ENCODE measurements around the gene OR6C2. TPM values are rescaled to one million over a fixed set of nuclear protein-coding genes. Genes with fewer than 3 reads are reported as not detected.
"Not testable (repeated sequence)": the region's sequence is repeated elsewhere in the genome, so short reads cannot be mapped to it uniquely, and the experiment has no call there.

OR6C2 gene
- total RNA-seq, 1 donor from 2014 or later, result not detected

GRCh38 chr12:55470088-55470829 is 26.4 kb downstream of the OR6C2 start, which contains the start of gene OR6C70:
OR6C70 (minus strand) TSS chr12:55470138; CDS start chr12:55470138, 0 bp downstream.
- Histone ChIP-seq H3K4me1 (ENCODE audit: control insufficient read depth in 3 of 3, insufficient read depth in 3 of 3, low read length in 3 of 3) (no peaks in the 10 kb centered on the region), H3K9me3 (ENCODE audit: control insufficient read depth in 3 of 3, low read length in 3 of 3) (no peaks in the 10 kb centered on the region), H3K4me3 (ENCODE audit: low read length in 3 of 3) (no peak within 1 kb of the TSS)

GRCh38 chr12:55472264-55472663 is 28.4 kb downstream of the OR6C2 start:
- Histone ChIP-seq H3K4me3 (ENCODE audit: low read length in 3 of 3) (no peak overlapping the region), H3K9ac (ENCODE audit: low read depth in 1 of 3, low read length in 3 of 3) (no peak overlapping the region), H3K27ac (ENCODE audit: low read depth, low read length) (no peak overlapping the region), H3K27me3 (ENCODE audit: control insufficient read depth in 3 of 3, insufficient read depth in 3 of 3, low read length in 3 of 3) (no peaks in the 10 kb centered on the region), H3K9me3 (ENCODE audit: control insufficient read depth in 3 of 3, low read length in 3 of 3) (no peaks in the 10 kb centered on the region), H3K4me1 (ENCODE audit: control insufficient read depth in 3 of 3, insufficient read depth in 3 of 3, low read length in 3 of 3) (no peaks in the 10 kb centered on the region), H3K36me3 (ENCODE audit: control insufficient read depth in 3 of 3, insufficient read depth in 3 of 3, low read length in 3 of 3) (no peaks in the 10 kb centered on the region)

More at GRCh38 chr12:55470088-55470829, 26.4 kb downstream of the OR6C2 start, which contains the start of gene OR6C70:
- Histone ChIP-seq H3K27me3 (ENCODE audit: control insufficient read depth in 3 of 3, insufficient read depth in 3 of 3, low read length in 3 of 3) (no peaks in the 10 kb centered on the region), H3K9ac (ENCODE audit: low read depth in 1 of 3, low read length in 3 of 3) (no peak within 1 kb of the TSS), H3K27ac (ENCODE audit: low read depth, low read length) (no peak within 1 kb of the TSS), H3K36me3 (ENCODE audit: control insufficient read depth in 3 of 3, insufficient read depth in 3 of 3, low read length in 3 of 3) (no peaks in the 10 kb centered on the region)

GRCh38 chr12:55479136-55479535 is 35.3 kb downstream of the OR6C2 start:
- H3K4me1 ChIP-seq (ENCODE audit: control insufficient read depth in 3 of 3, insufficient read depth in 3 of 3, low read length in 3 of 3), result not testable (repeated sequence)

GRCh38 chr12:55484284-55484683 is 40.4 kb downstream of the OR6C2 start:
- not testable (repeated sequence) for H3K9ac ChIP-seq (ENCODE audit: low read depth in 1 of 3, low read length in 3 of 3); H3K36me3 ChIP-seq (ENCODE audit: control insufficient read depth in 3 of 3, insufficient read depth in 3 of 3, low read length in 3 of 3); H3K9me3 ChIP-seq (ENCODE audit: control insufficient read depth in 3 of 3, low read length in 3 of 3); H3K27me3 ChIP-seq (ENCODE audit: control insufficient read depth in 3 of 3, insufficient read depth in 3 of 3, low read length in 3 of 3); H3K4me1 ChIP-seq (ENCODE audit: control insufficient read depth in 3 of 3, insufficient read depth in 3 of 3, low read length in 3 of 3); H3K4me3 ChIP-seq (ENCODE audit: low read length in 3 of 3); H3K27ac ChIP-seq (ENCODE audit: low read depth, low read length)

More at GRCh38 chr12:55479136-55479535, 35.3 kb downstream of the OR6C2 start:
- not testable (repeated sequence) for H3K27me3 ChIP-seq (ENCODE audit: control insufficient read depth in 3 of 3, insufficient read depth in 3 of 3, low read length in 3 of 3); H3K4me3 ChIP-seq (ENCODE audit: low read length in 3 of 3); H3K36me3 ChIP-seq (ENCODE audit: control insufficient read depth in 3 of 3, insufficient read depth in 3 of 3, low read length in 3 of 3); H3K27ac ChIP-seq (ENCODE audit: low read depth, low read length); H3K9ac ChIP-seq (ENCODE audit: low read depth in 1 of 3, low read length in 3 of 3); H3K9me3 ChIP-seq (ENCODE audit: control insufficient read depth in 3 of 3, low read length in 3 of 3)

GRCh38 chr12:55492078-55492477 is 48.2 kb downstream of the OR6C2 start, which contains the start of gene OR6C68:
OR6C68 (plus strand) TSS chr12:55492378; CDS start chr12:55492378, 0 bp downstream.
- H3K4me1 ChIP-seq (ENCODE audit: control insufficient read depth in 3 of 3, insufficient read depth in 3 of 3, low read length in 3 of 3), result no peaks in the 10 kb centered on the region
- no peak within 1 kb of the TSS for H3K9ac ChIP-seq (ENCODE audit: low read depth in 1 of 3, low read length in 3 of 3)
- no peaks in the 10 kb centered on the region for H3K9me3 ChIP-seq (ENCODE audit: control insufficient read depth in 3 of 3, low read length in 3 of 3)
- no peak within 1 kb of the TSS for H3K27ac ChIP-seq (ENCODE audit: low read depth, low read length)
- H3K27me3 ChIP-seq (ENCODE audit: control insufficient read depth in 3 of 3, insufficient read depth in 3 of 3, low read length in 3 of 3), result no peaks in the 10 kb centered on the region
- no peak within 1 kb of the TSS for H3K4me3 ChIP-seq (ENCODE audit: low read length in 3 of 3)
- no peaks in the 10 kb centered on the region for H3K36me3 ChIP-seq (ENCODE audit: control insufficient read depth in 3 of 3, insufficient read depth in 3 of 3, low read length in 3 of 3)

GRCh38 chr12:55495490-55495889 is 51.6 kb downstream of the OR6C2 start:
- no peaks in the 10 kb centered on the region for H3K4me1 ChIP-seq (ENCODE audit: control insufficient read depth in 3 of 3, insufficient read depth in 3 of 3, low read length in 3 of 3)
- H3K27ac ChIP-seq (ENCODE audit: low read depth, low read length), result no peak overlapping the region
- H3K27me3 ChIP-seq (ENCODE audit: control insufficient read depth in 3 of 3, insufficient read depth in 3 of 3, low read length in 3 of 3), result no peaks in the 10 kb centered on the region
- no peak overlapping the region for H3K4me3 ChIP-seq (ENCODE audit: low read length in 3 of 3)
- no peaks in the 10 kb centered on the region for H3K9me3 ChIP-seq (ENCODE audit: control insufficient read depth in 3 of 3, low read length in 3 of 3)
- H3K36me3 ChIP-seq (ENCODE audit: control insufficient read depth in 3 of 3, insufficient read depth in 3 of 3, low read length in 3 of 3), result no peaks in the 10 kb centered on the region
- no peak overlapping the region for H3K9ac ChIP-seq (ENCODE audit: low read depth in 1 of 3, low read length in 3 of 3)

- Histone ChIP-seq H3K9ac (ENCODE audit: low read depth in 1 of 3, low read length in 3 of 3) (no peak overlapping the region), H3K27me3 (ENCODE audit: control insufficient read depth in 3 of 3, insufficient read depth in 3 of 3, low read length in 3 of 3) (no peaks in the 10 kb centered on the region), H3K4me1 (ENCODE audit: control insufficient read depth in 3 of 3, insufficient read depth in 3 of 3, low read length in 3 of 3) (no peaks in the 10 kb centered on the region), H3K27ac (ENCODE audit: low read depth, low read length) (no peak overlapping the region), H3K9me3 (ENCODE audit: control insufficient read depth in 3 of 3, low read length in 3 of 3) (no peaks in the 10 kb centered on the region), H3K4me3 (ENCODE audit: low read length in 3 of 3) (no peak overlapping the region), H3K36me3 (ENCODE audit: control insufficient read depth in 3 of 3, insufficient read depth in 3 of 3, low read length in 3 of 3) (no peaks in the 10 kb centered on the region)
Observed at GRCh38 chr12:55499231-55499630, 55.4 kb downstream of the OR6C2 start.

GRCh38 chr12:55499810-55500252 is 56.0 kb downstream of the OR6C2 start:
- Histone ChIP-seq H3K36me3 (ENCODE audit: control insufficient read depth in 3 of 3, insufficient read depth in 3 of 3, low read length in 3 of 3) (no peaks in the 10 kb centered on the region), H3K4me1 (ENCODE audit: control insufficient read depth in 3 of 3, insufficient read depth in 3 of 3, low read length in 3 of 3) (no peaks in the 10 kb centered on the region), H3K9me3 (ENCODE audit: control insufficient read depth in 3 of 3, low read length in 3 of 3) (no peaks in the 10 kb centered on the region), H3K4me3 (ENCODE audit: low read length in 3 of 3) (no peak overlapping the region), H3K9ac (ENCODE audit: low read depth in 1 of 3, low read length in 3 of 3) (no peak overlapping the region), H3K27ac (ENCODE audit: low read depth, low read length) (no peak overlapping the region), H3K27me3 (ENCODE audit: control insufficient read depth in 3 of 3, insufficient read depth in 3 of 3, low read length in 3 of 3) (no peaks in the 10 kb centered on the region)

- Histone ChIP-seq H3K4me3 (ENCODE audit: low read length in 3 of 3) (no peak overlapping the region), H3K4me1 (ENCODE audit: control insufficient read depth in 3 of 3, insufficient read depth in 3 of 3, low read length in 3 of 3) (no peaks in the 10 kb centered on the region), H3K9ac (ENCODE audit: low read depth in 1 of 3, low read length in 3 of 3) (no peak overlapping the region), H3K36me3 (ENCODE audit: control insufficient read depth in 3 of 3, insufficient read depth in 3 of 3, low read length in 3 of 3) (no peaks in the 10 kb centered on the region), H3K9me3 (ENCODE audit: control insufficient read depth in 3 of 3, low read length in 3 of 3) (no peaks in the 10 kb centered on the region), H3K27me3 (ENCODE audit: control insufficient read depth in 3 of 3, insufficient read depth in 3 of 3, low read length in 3 of 3) (no peaks in the 10 kb centered on the region), H3K27ac (ENCODE audit: low read depth, low read length) (no peak overlapping the region)
Observed at GRCh38 chr12:55501601-55502000, 57.7 kb downstream of the OR6C2 start.

Data from skeletal muscle tissue (tissue), 4 donors.